ENCODE results near the gene TM9SF1. TPM values are rescaled to one million over a fixed set of nuclear protein-coding genes. Genes with fewer than 3 reads are reported as not detected.

TM9SF1 gene
- total RNA-seq, 4 donors from 2014 or later = 92.0 to 114 (median 107) TPM

- Histone ChIP-seq H3K27ac (no peak overlapping the region), H3K36me3 (peaks cover 41 to 45% of the 10 kb centered on the region in 2 donors), H3K4me1 (peaks cover 0 to 17% of the 10 kb centered on the region in 2 donors), H3K9me3 (no peaks in the 10 kb centered on the region), H3K27me3 (no peaks in the 10 kb centered on the region), H3K4me3 (replicated peaks in 1 of 3) (no peak overlapping the region)
- TF ChIP-seq CTCF (IDR thresholded peaks at IDR 0.05) (no peak), POLR2A (IDR thresholded peaks at IDR 0.05) (no peak)
- intact Hi-C loops (cut with DNase I) = no loop called here
- 93 to 94% methylated on average over 8 to 18 of the region's 19 CpGs for WGBS, 2 donors
- DNase-seq = no peak
These were observed 13.7 kb downstream of the TM9SF1 start for GRCh38 chr14:24181371-24182077.

GRCh38 chr14:24179961-24180796 lies 15.1 kb downstream of the TM9SF1 start:
- H3K4me3 ChIP-seq (replicated peaks in 1 of 3) = no peak overlapping the region
- H3K27ac ChIP-seq = peak overlapping the region in 2 of 3 donors; percentile 7 to 59
- H3K27me3 ChIP-seq = no peaks in the 10 kb centered on the region
- peaks cover 0 to 17% of the 10 kb centered on the region in 2 donors for H3K4me1 ChIP-seq
- DNase-seq = peak; percentile 24 to 26
- H3K9me3 ChIP-seq = no peaks in the 10 kb centered on the region
- 77 to 83% methylated on average over 17 to 18 of the region's 18 CpGs for WGBS, 2 donors
- TF ChIP-seq CTCF (IDR thresholded peaks at IDR 0.05) = no peak
- no peak for TF ChIP-seq POLR2A (IDR thresholded peaks at IDR 0.05)
- H3K36me3 ChIP-seq = peaks cover 33 to 35% of the 10 kb centered on the region in 2 donors
- intact Hi-C loops (cut with DNase I) = no loop called here

GRCh38 chr14:24179294-24179960 lies 15.8 kb downstream of the TM9SF1 start:
- DNase-seq = no peak
- peak overlapping the region in 1 of 3 donors; percentile 59 for H3K27ac ChIP-seq
- intact Hi-C loops (cut with DNase I) = no loop called here
- no peaks in the 10 kb centered on the region for H3K9me3 ChIP-seq
- peaks cover 0 to 17% of the 10 kb centered on the region in 2 donors for H3K4me1 ChIP-seq
- WGBS, 2 donors = 82 to 93% methylated on average over 9 to 10 of the region's 14 CpGs
- H3K36me3 ChIP-seq = peaks cover 26 to 30% of the 10 kb centered on the region in 2 donors
- TF ChIP-seq POLR2A (IDR thresholded peaks at IDR 0.05) (no peak), CTCF (IDR thresholded peaks at IDR 0.05) (no peak)
- H3K4me3 ChIP-seq (replicated peaks in 1 of 3) = no peak overlapping the region
- H3K27me3 ChIP-seq = no peaks in the 10 kb centered on the region

- no peak for DNase-seq
- peaks cover 0 to 17% of the 10 kb centered on the region in 2 donors for H3K4me1 ChIP-seq
- WGBS, 2 donors = 89 to 91% methylated on average over 10 to 12 of the region's 12 CpGs
- H3K9me3 ChIP-seq = no peaks in the 10 kb centered on the region
- TF ChIP-seq CTCF (IDR thresholded peaks at IDR 0.05) = no peak
- TF ChIP-seq POLR2A (IDR thresholded peaks at IDR 0.05) = no peak
- intact Hi-C loops (cut with DNase I) = no loop called here
- peaks cover 18 to 22% of the 10 kb centered on the region in 2 donors for H3K36me3 ChIP-seq
- H3K27me3 ChIP-seq = no peaks in the 10 kb centered on the region
- H3K4me3 ChIP-seq (replicated peaks in 1 of 3) = no peak overlapping the region
- H3K27ac ChIP-seq = no peak overlapping the region
These were observed 16.7 kb downstream of the TM9SF1 start for GRCh38 chr14:24178399-24179178.

Measured in thyroid gland (tissue), 4 donors.